HUES48 (cell line): ENCODE results near the gene COL24A1.
"Not testable (repeated sequence)": the region's sequence is repeated elsewhere in the genome, so short reads cannot be mapped to it uniquely, and the experiment has no call there.

Experiments
- H3K27ac ChIP-seq: one replicate; pipeline ENCODE4 v1.7.0; 2013; ENCODE audit warnings: low read depth, low read length, inconsistent platforms
- H3K27me3 ChIP-seq: 2 replicates; pipeline ENCODE4 v1.6.1; 2013; ENCODE audit warnings: mild to moderate bottlenecking, low read length; ENCODE audit not compliant: control insufficient read depth, insufficient read depth
- H3K36me3 ChIP-seq: 2 replicates; pipeline ENCODE4 v1.6.1; 2013; ENCODE audit warnings: low read length; ENCODE audit not compliant: control insufficient read depth, insufficient read depth
- H3K4me1 ChIP-seq: 2 replicates; pipeline ENCODE4 v1.6.1; 2013; ENCODE audit warnings: mild to moderate bottlenecking, low read length; ENCODE audit not compliant: control insufficient read depth, insufficient read depth
- H3K4me3 ChIP-seq: 2 replicates; pipeline ENCODE4 v1.5.1; 2013; ENCODE audit warnings: mild to moderate bottlenecking, low read depth, low read length
- H3K9ac ChIP-seq: 2 replicates; pipeline ENCODE4 v1.6.1; 2013; ENCODE audit warnings: mild to moderate bottlenecking, low read depth, low read length, moderate library complexity
- H3K9me3 ChIP-seq: 2 replicates; pipeline ENCODE4 v1.6.1; 2013; ENCODE audit warnings: low read length; ENCODE audit not compliant: control insufficient read depth, insufficient read depth

Gene COL24A1

DNA sequence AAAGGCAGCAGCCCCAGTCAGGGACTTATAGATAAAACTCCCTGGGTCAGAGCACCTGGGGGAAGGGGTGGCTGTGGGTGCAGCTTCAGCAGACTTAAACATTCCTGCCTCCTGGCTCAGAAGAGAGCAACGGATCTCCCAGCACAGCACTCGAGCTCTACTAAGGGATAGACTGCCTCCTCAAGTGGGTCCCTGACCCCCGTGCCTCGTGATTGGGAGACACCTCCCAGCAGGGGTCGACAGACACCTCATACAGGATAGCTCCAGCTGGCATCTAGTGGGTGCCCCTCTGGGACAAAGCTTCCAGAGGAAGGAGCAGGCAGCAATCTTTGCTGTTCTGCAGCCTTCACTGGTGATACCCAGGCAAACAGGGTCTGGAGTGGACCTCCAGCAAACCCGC is 84.1 kb downstream of the COL24A1 start:
- not testable (repeated sequence) for H3K36me3 ChIP-seq, H3K4me3 ChIP-seq, H3K9me3 ChIP-seq, H3K27me3 ChIP-seq, H3K27ac ChIP-seq, H3K4me1 ChIP-seq, H3K9ac ChIP-seq

DNA sequence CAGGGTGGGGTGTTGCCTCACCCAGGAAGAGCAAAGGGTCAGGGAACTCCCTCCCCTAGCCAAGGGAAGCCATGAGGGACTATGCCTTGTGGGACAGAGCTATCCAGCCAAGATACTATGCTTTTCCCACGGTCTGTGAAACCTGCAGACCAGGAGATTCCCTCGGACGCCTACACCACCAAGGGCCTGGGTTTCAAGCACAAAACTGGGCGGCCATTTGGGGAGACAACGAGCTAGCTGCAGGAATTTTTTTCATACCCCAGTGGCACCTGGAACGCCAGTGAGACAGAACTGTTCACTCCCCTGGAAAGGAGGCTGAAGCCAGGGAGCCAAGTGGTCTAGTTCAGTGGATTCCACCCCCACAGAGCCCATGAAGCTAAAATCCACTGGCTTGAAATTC is 84.7 kb downstream of the COL24A1 start:
- not testable (repeated sequence) for H3K4me3 ChIP-seq, H3K4me1 ChIP-seq, H3K27me3 ChIP-seq, H3K27ac ChIP-seq, H3K9me3 ChIP-seq, H3K9ac ChIP-seq, H3K36me3 ChIP-seq

DNA sequence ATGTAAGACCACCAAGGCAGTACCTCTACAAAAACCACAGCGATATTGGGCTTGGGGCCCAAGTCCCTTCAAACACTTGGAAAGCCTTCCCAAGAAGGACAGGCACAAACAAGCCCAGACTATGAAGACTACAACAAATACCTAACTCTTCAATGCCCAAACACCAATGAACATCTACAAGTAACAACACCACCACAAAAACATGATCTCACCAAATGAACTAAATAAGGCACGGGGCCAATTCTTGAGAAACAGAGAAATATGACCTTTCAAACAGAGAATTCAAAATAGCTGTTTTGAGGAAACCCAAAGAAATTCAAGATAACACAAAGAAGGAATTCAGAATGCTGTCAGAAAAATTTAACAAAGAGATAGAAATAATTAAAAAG is 86.8 kb downstream of the COL24A1 start:
- Histone ChIP-seq H3K27me3 (no peaks in the 10 kb centered on the region), H3K4me1 (peaks cover 20% of the 10 kb centered on the region), H3K9ac (no peak overlapping the region), H3K27ac (no peak overlapping the region), H3K4me3 (no peak overlapping the region), H3K36me3 (no peaks in the 10 kb centered on the region), H3K9me3 (no peaks in the 10 kb centered on the region)

- Histone ChIP-seq H3K4me1 (peaks cover 25% of the 10 kb centered on the region), H3K27ac (no peak overlapping the region), H3K9me3 (no peaks in the 10 kb centered on the region), H3K36me3 (no peaks in the 10 kb centered on the region), H3K27me3 (no peaks in the 10 kb centered on the region), H3K4me3 (no peak overlapping the region), H3K9ac (no peak overlapping the region)
Measured at GRCh38 chr1:86068841-86069756, 87.5 kb downstream of the COL24A1 start.

GRCh38 chr1:86068271-86068721 is 88.3 kb downstream of the COL24A1 start:
- no peak overlapping the region for H3K9ac ChIP-seq
- no peak overlapping the region for H3K4me3 ChIP-seq
- H3K4me1 ChIP-seq = peaks cover 25% of the 10 kb centered on the region
- H3K9me3 ChIP-seq = no peaks in the 10 kb centered on the region
- H3K27ac ChIP-seq = no peak overlapping the region
- no peaks in the 10 kb centered on the region for H3K27me3 ChIP-seq
- H3K36me3 ChIP-seq = no peaks in the 10 kb centered on the region

DNA sequence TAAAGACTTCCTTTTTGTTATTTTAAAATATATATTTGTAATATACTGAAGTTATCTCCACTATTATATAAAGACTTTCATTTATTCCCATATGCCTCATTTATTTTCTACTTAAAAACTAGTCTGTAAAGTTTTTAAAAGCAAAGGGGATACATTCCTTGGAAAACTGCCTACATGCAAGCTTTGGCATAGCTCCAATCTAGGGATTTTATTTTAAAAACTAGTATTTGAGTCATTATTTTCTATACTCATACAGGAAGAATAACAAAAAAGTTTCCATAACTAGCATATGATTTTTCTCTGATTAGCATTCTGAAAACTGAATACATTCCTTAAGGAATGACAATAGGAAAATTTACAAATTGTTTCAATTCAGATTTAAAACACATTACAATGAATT is 88.9 kb downstream of the COL24A1 start:
- peaks cover 25% of the 10 kb centered on the region for H3K4me1 ChIP-seq
- H3K27me3 ChIP-seq = no peaks in the 10 kb centered on the region
- H3K9me3 ChIP-seq = no peaks in the 10 kb centered on the region

GRCh38 chr1:86064899-86065298 is 91.7 kb downstream of the COL24A1 start:
- Histone ChIP-seq H3K9ac (no peak overlapping the region), H3K36me3 (no peaks in the 10 kb centered on the region), H3K27me3 (no peaks in the 10 kb centered on the region), H3K9me3 (no peaks in the 10 kb centered on the region), H3K4me1 (peaks cover 25% of the 10 kb centered on the region), H3K27ac (peak overlapping the region; percentile 12), H3K4me3 (no peak overlapping the region; the same call in 1 of the 2 replicates)

More for the DNA sequence above, 88.9 kb downstream of the COL24A1 start:
- Histone ChIP-seq H3K4me3 (no peak overlapping the region), H3K9ac (no peak overlapping the region), H3K27ac (no peak overlapping the region), H3K36me3 (no peaks in the 10 kb centered on the region)

- Histone ChIP-seq H3K4me3 (no peak overlapping the region), H3K4me1 (peaks cover 25% of the 10 kb centered on the region), H3K9me3 (no peaks in the 10 kb centered on the region), H3K9ac (no peak overlapping the region), H3K27me3 (no peaks in the 10 kb centered on the region), H3K27ac (no peak overlapping the region), H3K36me3 (no peaks in the 10 kb centered on the region)
Measured at GRCh38 chr1:86063721-86064120, 92.9 kb downstream of the COL24A1 start.

GRCh38 chr1:86062453-86062852 is 94.1 kb downstream of the COL24A1 start:
- Histone ChIP-seq H3K4me1 (peaks cover 17% of the 10 kb centered on the region), H3K4me3 (no peak overlapping the region), H3K9ac (no peak overlapping the region), H3K9me3 (no peaks in the 10 kb centered on the region), H3K27me3 (no peaks in the 10 kb centered on the region), H3K27ac (no peak overlapping the region), H3K36me3 (no peaks in the 10 kb centered on the region)

DNA sequence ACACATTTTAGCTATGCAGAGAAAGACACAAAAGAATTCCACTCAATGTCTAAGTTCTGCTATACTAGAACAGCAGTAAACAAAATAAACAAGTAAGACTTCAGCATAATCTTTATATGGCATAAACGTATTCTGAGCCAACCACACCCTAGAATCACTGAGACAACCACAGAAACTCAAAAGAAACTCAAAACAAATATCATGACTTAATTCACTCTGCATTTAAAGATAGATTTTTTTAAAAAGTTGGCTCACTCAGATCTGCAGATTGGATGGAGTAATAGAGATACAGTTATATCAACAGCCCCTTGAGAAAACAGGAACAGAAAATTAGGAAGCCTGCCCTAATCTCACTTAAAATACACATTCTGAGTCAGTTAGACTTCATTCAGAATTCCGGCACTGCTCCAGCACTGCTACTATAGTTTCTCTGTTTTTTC is 95.0 kb downstream of the COL24A1 start:
- Histone ChIP-seq H3K9me3 (no peaks in the 10 kb centered on the region), H3K27me3 (no peaks in the 10 kb centered on the region), H3K36me3 (no peaks in the 10 kb centered on the region), H3K9ac (no peak overlapping the region), H3K27ac (no peak overlapping the region), H3K4me3 (no peak overlapping the region), H3K4me1 (peaks cover 17% of the 10 kb centered on the region)

DNA sequence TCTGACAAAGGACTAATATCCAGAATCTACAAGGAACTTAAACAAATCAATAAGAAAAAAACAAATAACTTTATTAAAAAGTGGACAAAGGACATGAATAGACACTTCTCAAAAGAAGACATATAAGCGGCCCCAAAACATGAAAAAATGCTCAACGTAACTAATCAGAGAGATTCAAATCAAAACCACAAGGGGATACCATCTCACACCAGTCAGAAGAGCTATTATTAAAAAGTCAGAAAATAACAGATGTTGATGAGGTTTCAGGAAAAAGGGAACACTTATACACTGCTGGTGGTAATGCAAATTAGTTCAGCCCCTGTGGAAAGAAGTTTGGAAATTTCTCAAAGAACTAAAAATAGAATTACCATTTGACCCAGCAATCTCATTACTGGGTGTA is 102.2 kb downstream of the COL24A1 start:
- Histone ChIP-seq H3K4me3 (no peak overlapping the region), H3K4me1 (no peaks in the 10 kb centered on the region), H3K27ac (no peak overlapping the region), H3K9ac (no peak overlapping the region), H3K36me3 (no peaks in the 10 kb centered on the region), H3K9me3 (no peaks in the 10 kb centered on the region), H3K27me3 (no peaks in the 10 kb centered on the region)
